ENCODE data around the gene LONP2. TPM values are rescaled to one million over a fixed set of nuclear protein-coding genes. Genes with fewer than 3 reads are reported as not detected.

Gene LONP2
- total and polyA plus RNA-seq, 2 of the 13 experiments (the other 11 are each of a cell fraction or from before 2014, with no cell fraction given) = 39.2 to 63.3 TPM

GRCh38 chr16:48203974-48204824, 39.9 kb upstream of the LONP2 start (continued):
- TF ChIP-seq ZNF850 (CRISPR knock-in tag; conservative IDR thresholded peaks at IDR 0.05) (no peak; the same call in 1 of the 2 replicates), PATZ1 (CRISPR knock-in tag; IDR thresholded peaks at IDR 0.05) (peak; percentile 90), MAZ (IDR thresholded peaks at IDR 0.05; ENCODE audit: borderline replicate concordance, low read depth, low read length) (peak; percentile 30; the same call in 1 of the 2 replicates), MAZ (CRISPR knock-in tag; IDR thresholded peaks at IDR 0.05; ENCODE audit: low read depth) (peak; percentile 59; the same call in 1 of the 2 replicates), SP1 (IDR thresholded peaks at IDR 0.05) (no peak), SP1 (CRISPR knock-in tag; IDR thresholded peaks at IDR 0.05) (peak; percentile 48; the same call in 1 of the 2 replicates), JARID2 (CRISPR knock-in tag; IDR thresholded peaks at IDR 0.05; ENCODE audit: insufficient replicate concordance) (no peak), HMG20B (CRISPR knock-in tag; conservative IDR thresholded peaks at IDR 0.05) (peak; percentile 95), ZNF543 (CRISPR knock-in tag; IDR thresholded peaks at IDR 0.05) (no peak; the same call in 1 of the 2 replicates), GATAD2A (CRISPR knock-in tag; IDR thresholded peaks at IDR 0.05) (peak; percentile 99), SPEN (CRISPR knock-in tag; IDR thresholded peaks at IDR 0.05; ENCODE audit: low read depth) (peak; percentile 62; the same call in 1 of the 2 replicates), SMAD1 (CRISPR knock-in tag; IDR thresholded peaks at IDR 0.05; ENCODE audit: borderline replicate concordance, low read depth) (no peak; the same call in 1 of the 2 replicates), ZNF703 (CRISPR knock-in tag; IDR thresholded peaks at IDR 0.05; ENCODE audit: borderline replicate concordance) (peak; percentile 53; the same call in 1 of the 2 replicates), ZNF691 (CRISPR knock-in tag; IDR thresholded peaks at IDR 0.05; ENCODE audit: borderline replicate concordance, low read depth) (peak; percentile 85; the same call in 1 of the 2 replicates), SRY (CRISPR knock-in tag; IDR thresholded peaks at IDR 0.05) (no peak; the same call in 1 of the 2 replicates), ZBTB33 (CRISPR knock-in tag; IDR thresholded peaks at IDR 0.05) (peak; percentile 83), RFX1 (IDR thresholded peaks at IDR 0.05) (no peak), ZNF12 (CRISPR knock-in tag; IDR thresholded peaks at IDR 0.05) (no peak), SAP130 (CRISPR knock-in tag; IDR thresholded peaks at IDR 0.05; ENCODE audit: low read depth) (peak; percentile 90), GATA4 (IDR thresholded peaks at IDR 0.05; ENCODE audit: borderline replicate concordance, low read depth) (peak; percentile 92)
- TF ChIP-seq, protein P1, sequence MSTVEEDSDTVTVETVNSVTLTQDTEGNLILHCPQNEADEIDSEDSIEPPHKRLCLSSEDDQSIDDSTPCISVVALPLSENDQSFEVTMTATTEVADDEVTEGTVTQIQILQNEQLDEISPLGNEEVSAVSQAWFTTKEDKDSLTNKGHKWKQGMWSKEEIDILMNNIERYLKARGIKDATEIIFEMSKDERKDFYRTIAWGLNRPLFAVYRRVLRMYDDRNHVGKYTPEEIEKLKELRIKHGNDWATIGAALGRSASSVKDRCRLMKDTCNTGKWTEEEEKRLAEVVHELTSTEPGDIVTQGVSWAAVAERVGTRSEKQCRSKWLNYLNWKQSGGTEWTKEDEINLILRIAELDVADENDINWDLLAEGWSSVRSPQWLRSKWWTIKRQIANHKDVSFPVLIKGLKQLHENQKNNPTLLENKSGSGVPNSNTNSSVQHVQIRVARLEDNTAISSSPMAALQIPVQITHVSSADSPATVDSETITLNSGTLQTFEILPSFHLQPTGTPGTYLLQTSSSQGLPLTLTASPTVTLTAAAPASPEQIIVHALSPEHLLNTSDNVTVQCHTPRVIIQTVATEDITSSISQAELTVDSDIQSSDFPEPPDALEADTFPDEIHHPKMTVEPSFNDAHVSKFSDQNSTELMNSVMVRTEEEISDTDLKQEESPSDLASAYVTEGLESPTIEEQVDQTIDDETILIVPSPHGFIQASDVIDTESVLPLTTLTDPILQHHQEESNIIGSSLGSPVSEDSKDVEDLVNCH (CRISPR knock-in tag; IDR thresholded peaks at IDR 0.05) = no peak
